Measurements from ENCODE around the gene CFAP251.

GRCh38 chr12:121893961-121894460 is 24.4 kb upstream of the CFAP251 start:
- TF ChIP-seq CTCF (conservative IDR thresholded peaks at IDR 0.05; ENCODE audit: low read length), result no peak
- TF ChIP-seq EZH2phosphoT487 (IDR thresholded peaks at IDR 0.05; ENCODE audit: borderline replicate concordance, low read depth, low read length), result no peak
